Measurements from ENCODE around the gene TOMT. TPM values are rescaled to one million over a fixed set of nuclear protein-coding genes. Genes with fewer than 3 reads are reported as not detected.
"Not testable (repeated sequence)": the region's sequence is repeated elsewhere in the genome, so short reads cannot be mapped to it uniquely, and the experiment has no call there.

Gene TOMT
- total RNA-seq, 3 donors from 2014 or later (not counting 1 experiment from before 2014, with no cell fraction given): not detected

GRCh38 chr11:72144807-72145565 lies 39.3 kb downstream of the TOMT start:
- Mint-ChIP-seq H3K27me3 (ENCODE audit: low read depth in 2 of 2) (peaks cover 0 to 7% of the 10 kb centered on the region in 2 donors), H3K9me3 (no peaks in the 10 kb centered on the region), H3K4me3 (no peak overlapping the region), H3K4me1 (peaks cover 4% of the 10 kb centered on the region in 2 donors), H3K36me3 (no peaks in the 10 kb centered on the region), H3K27ac (no peak overlapping the region)
- TF ChIP-seq CTCF (IDR thresholded peaks at IDR 0.05): no peak
- Histone ChIP-seq H3K4me1 (ENCODE audit: control insufficient read depth, insufficient read depth, low read length) (peaks cover 3% of the 10 kb centered on the region), H3K9me3 (ENCODE audit: control insufficient read depth, insufficient read depth, low read length) (no peaks in the 10 kb centered on the region), H3K27me3 (ENCODE audit: control insufficient read depth, insufficient read depth, low read length) (no peaks in the 10 kb centered on the region), H3K4me3 (ENCODE audit: low read length) (no peak overlapping the region), H3K27ac (ENCODE audit: low read length) (no peak overlapping the region), H3K36me3 (ENCODE audit: control insufficient read depth, insufficient read depth, low read length) (no peaks in the 10 kb centered on the region)
- 95% methylated on average over 4 of the region's 4 CpGs for WGBS (ENCODE audit: insufficient coverage)
- intact Hi-C loops (cut with micrococcal nuclease): loop anchor here (1.0 kb wide), 2 partner anchors 120 to 168 kb away; no protein-coding TSS in a partner anchor
- DNase-seq (no peak), ATAC-seq (no peak)

GRCh38 chr11:72146625-72147024 lies 40.9 kb downstream of the TOMT start:
- Mint-ChIP-seq H3K27me3 (ENCODE audit: low read depth in 2 of 2) (peaks cover 0 to 1% of the 10 kb centered on the region in 2 donors), H3K36me3 (no peaks in the 10 kb centered on the region), H3K27ac (no peak overlapping the region), H3K4me3 (no peak overlapping the region), H3K9me3 (no peaks in the 10 kb centered on the region), H3K4me1 (peaks cover 4% of the 10 kb centered on the region in 2 donors)
- Histone ChIP-seq H3K27me3 (ENCODE audit: control insufficient read depth, insufficient read depth, low read length) (no peaks in the 10 kb centered on the region), H3K27ac (ENCODE audit: low read length) (no peak overlapping the region), H3K36me3 (ENCODE audit: control insufficient read depth, insufficient read depth, low read length) (no peaks in the 10 kb centered on the region), H3K4me1 (ENCODE audit: control insufficient read depth, insufficient read depth, low read length) (peaks cover 3% of the 10 kb centered on the region), H3K9me3 (ENCODE audit: control insufficient read depth, insufficient read depth, low read length) (no peaks in the 10 kb centered on the region), H3K4me3 (ENCODE audit: low read length) (no peak overlapping the region)
- WGBS (ENCODE audit: insufficient coverage): 39% methylated on average over 2 of the region's 2 CpGs
- TF ChIP-seq CTCF (IDR thresholded peaks at IDR 0.05): no peak
- ATAC-seq (no peak), DNase-seq (no peak)
- intact Hi-C loops (cut with micrococcal nuclease): no loop called here

GRCh38 chr11:72150882-72151281 lies 45.2 kb downstream of the TOMT start:
- Histone ChIP-seq H3K27ac (ENCODE audit: low read length) (no peak overlapping the region), H3K9me3 (ENCODE audit: control insufficient read depth, insufficient read depth, low read length) (no peaks in the 10 kb centered on the region), H3K4me3 (ENCODE audit: low read length) (no peak overlapping the region), H3K36me3 (ENCODE audit: control insufficient read depth, insufficient read depth, low read length) (no peaks in the 10 kb centered on the region), H3K4me1 (ENCODE audit: control insufficient read depth, insufficient read depth, low read length) (no peaks in the 10 kb centered on the region), H3K27me3 (ENCODE audit: control insufficient read depth, insufficient read depth, low read length) (no peaks in the 10 kb centered on the region)
- no peak for ATAC-seq
- intact Hi-C loops (cut with micrococcal nuclease): no loop called here
- peaks cover 0 to 4% of the 10 kb centered on the region in 2 donors for H3K27me3 Mint-ChIP-seq (ENCODE audit: low read depth in 2 of 2)
- no peak for DNase-seq
- no peak overlapping the region for H3K4me3 Mint-ChIP-seq
- WGBS (ENCODE audit: insufficient coverage): 57% methylated on average over 3 of the region's 4 CpGs
- TF ChIP-seq CTCF (IDR thresholded peaks at IDR 0.05): no peak
- no peaks in the 10 kb centered on the region for H3K9me3 Mint-ChIP-seq
- no peak overlapping the region for H3K27ac Mint-ChIP-seq
- H3K36me3 Mint-ChIP-seq: no peaks in the 10 kb centered on the region
- H3K4me1 Mint-ChIP-seq: no peaks in the 10 kb centered on the region

GRCh38 chr11:72153874-72154273 lies 48.1 kb downstream of the TOMT start:
- H3K9me3 Mint-ChIP-seq; H3K27ac Mint-ChIP-seq; H3K27ac ChIP-seq (ENCODE audit: low read length); H3K9me3 ChIP-seq (ENCODE audit: control insufficient read depth, insufficient read depth, low read length); intact Hi-C loops (cut with micrococcal nuclease); H3K4me1 Mint-ChIP-seq; H3K36me3 Mint-ChIP-seq; H3K4me3 ChIP-seq (ENCODE audit: low read length); H3K36me3 ChIP-seq (ENCODE audit: control insufficient read depth, insufficient read depth, low read length); H3K27me3 ChIP-seq (ENCODE audit: control insufficient read depth, insufficient read depth, low read length); H3K4me1 ChIP-seq (ENCODE audit: control insufficient read depth, insufficient read depth, low read length); DNase-seq; ATAC-seq; H3K27me3 Mint-ChIP-seq (ENCODE audit: low read depth in 2 of 2); H3K4me3 Mint-ChIP-seq: not testable (repeated sequence)
- 85% methylated on average over 5 of the region's 6 CpGs for WGBS (ENCODE audit: insufficient coverage)

Measured in natural killer cell (primary cell).